K562 (cell line): Measurements from ENCODE around the gene PNMA8B. TPM values are rescaled to one million over a fixed set of nuclear protein-coding genes. Genes with fewer than 3 reads are reported as not detected.

Experiments
- ATAC-seq: fragments of 200-7000 bp; cut with Tn5 transposase; 3 replicates; pipeline ENCODE4 v1.9.1; 2020; ENCODE audit warnings: moderate library complexity
- BruUV-seq: library from RNA; stranded (reverse); fragments of 400-500 nt; replicated peaks from 2 replicates; lab custom pipeline; 2021; lab: Mats Ljungman, UMichigan
- CTCF ChIA-PET: fragments of 300-600 bp; formaldehyde crosslinking; extraction: SDS; loops from one replicate; lab custom pipeline; 2021; ENCODE audit warnings: low intra/inter-chr PET ratio; lab: Yijun Ruan, JAX
- POLR2A ChIA-PET: fragments of 300-600, 350-650 bp; sonication (Branson Sonifier 250); formaldehyde crosslinking; extraction: SDS; loops from one replicate; lab custom pipeline; 2021; ENCODE audit warnings: antibody characterized with exemption, inconsistent platforms; lab: Yijun Ruan, JAX
- DNase-seq, 4 experiments: peaks; one replicate each; pipeline versions ENCODE4 v3.0.0 to v3.0.0-alpha.2; 2011 to 2018; ENCODE audit warnings: low spot score in 3 of 4, mixed read lengths in 3 of 4; ENCODE audit errors: extremely low read depth in 1 of 4
- FAIRE-seq: peaks from 2 replicates; lab custom pipeline; 2011; peaks lifted over from hg19 to GRCh38; lab: Jason Lieb, UNC
- H2AFZ ChIP-seq: 2 replicates; pipeline ENCODE4 v1.6.0; 2011; ENCODE audit warnings: low read depth, low read length, control low read depth, inconsistent platforms
- H3K27ac ChIP-seq: fragments of 200-600 bp; 3 replicates; pipeline ENCODE4 v1.8.0; 2011; ENCODE audit warnings: low read depth, mild to moderate bottlenecking, control low read depth, inconsistent platforms, low read length, moderate library complexity, mixed read lengths; ENCODE audit errors: extremely low read depth
- H3K27me3 ChIP-seq, 2 experiments: fragments of 300-600 bp in 1 of 2; 2 replicates in 1 of 2; 3 replicates in 1 of 2; pipeline versions ENCODE4 v1.6.0 to v1.8.0; 2011; ENCODE audit warnings: inconsistent platforms in 2 of 2, low read length in 2 of 2, mild to moderate bottlenecking in 1 of 2, mixed read lengths in 1 of 2, moderate library complexity in 1 of 2; ENCODE audit not compliant: control insufficient read depth in 2 of 2, insufficient read depth in 2 of 2
- H3K36me3 ChIP-seq: fragments of 300-600 bp; 3 replicates; pipeline ENCODE4 v1.8.0; 2011; ENCODE audit warnings: mild to moderate bottlenecking, low read length, inconsistent platforms; ENCODE audit not compliant: control insufficient read depth, insufficient read depth
- H3K4me1 ChIP-seq, 2 experiments: fragments of 200-600 bp in 1 of 2; replicated peaks in 1 of 2; 2 replicates in 1 of 2; 3 replicates in 1 of 2; pipeline versions ENCODE4 v1.5.1 to v1.8.0; 2011; ENCODE audit warnings: inconsistent platforms in 2 of 2, low read length in 2 of 2, mild to moderate bottlenecking in 1 of 2, mixed read lengths in 1 of 2, moderate library complexity in 1 of 2; ENCODE audit not compliant: control insufficient read depth in 2 of 2, insufficient read depth in 2 of 2
- H3K4me2 ChIP-seq: 2 replicates; pipeline ENCODE4 v1.6.1; 2011; ENCODE audit warnings: low read length, control low read depth, inconsistent platforms, mixed read lengths; ENCODE audit not compliant: insufficient read depth
- H3K4me3 ChIP-seq: fragments of 200-600 bp; sonication (generic), shearing (Covaris generic); 2 replicates; pipeline ENCODE4 v1.5.1; 2016; ENCODE audit warnings: control low read depth, inconsistent platforms
- H3K79me2 ChIP-seq: fragments of 200-600 bp; 3 replicates; pipeline ENCODE4 v1.8.0; 2011; ENCODE audit warnings: low read length, inconsistent platforms; ENCODE audit not compliant: control insufficient read depth, insufficient read depth
- H3K9ac ChIP-seq, 2 experiments: 2 replicates each; pipeline versions ENCODE4 v1.6.0 to v1.6.1; 2011; ENCODE audit warnings: low read depth in 2 of 2, low read length in 2 of 2, control low read depth in 1 of 2, inconsistent platforms in 1 of 2, mild to moderate bottlenecking in 1 of 2, mixed read lengths in 1 of 2; ENCODE audit not compliant: insufficient read depth in 1 of 2
- H3K9me1 ChIP-seq: one replicate; pipeline ENCODE4 v1.6.0; 2011; ENCODE audit warnings: inconsistent platforms, mild to moderate bottlenecking, low read length, moderate library complexity; ENCODE audit not compliant: control insufficient read depth, insufficient read depth
- H3K9me3 ChIP-seq: replicated peaks from 2 replicates; pipeline ENCODE4 v1.5.1; 2011; ENCODE audit warnings: low read depth, low read length, inconsistent platforms; ENCODE audit not compliant: control insufficient read depth, insufficient read depth
- H4K20me1 ChIP-seq: replicated peaks from 2 replicates; pipeline ENCODE4 v1.6.1; 2011; ENCODE audit warnings: low read length, inconsistent platforms, mixed read lengths; ENCODE audit not compliant: control insufficient read depth, insufficient read depth
- EP300 ChIP-seq: IDR thresholded peaks from 2 replicates; pipeline ENCODE4 v1.6.1; 2012; ENCODE audit warnings: low read length, improper control_type of control experiment
- FOXM1 ChIP-seq, 2 experiments: fragments of 450-650 bp in 1 of 2; sonication (generic) in 1 of 2; formaldehyde crosslinking in 1 of 2; IDR thresholded peaks; 2 replicates each; pipeline versions ENCODE4 v1.6.1 to v1.9.0; 2017 to 2022; ENCODE audit warnings: low read depth in 2 of 2, mild to moderate bottlenecking in 2 of 2, missing genetic modification reagents in 1 of 2, moderate library complexity in 1 of 2
- GABPB1 ChIP-seq: sonication (generic); formaldehyde crosslinking; IDR thresholded peaks from 2 replicates; pipeline ENCODE4 v1.8.0; 2022; ENCODE audit warnings: mild to moderate bottlenecking, missing genetic modification reagents
- HDAC1 ChIP-seq, 2 experiments: fragments of 450-650 bp; IDR thresholded peaks; 2 replicates each; pipeline ENCODE4 v1.6.1; 2016 to 2017; ENCODE audit warnings: inconsistent platforms in 1 of 2, mild to moderate bottlenecking in 1 of 2, moderate library complexity in 1 of 2
- MCM5 ChIP-seq: fragments of 450-650 bp; IDR thresholded peaks from 2 replicates; pipeline ENCODE4 v1.6.1; 2016; ENCODE audit warnings: low read depth
- NFYB ChIP-seq: IDR thresholded peaks from 2 replicates; pipeline ENCODE4 v1.6.1; 2011; ENCODE audit warnings: mild to moderate bottlenecking, moderate library complexity; ENCODE audit not compliant: insufficient read length; ENCODE audit errors: extremely low read depth
- PHF20 ChIP-seq: fragments of 450-650 bp; IDR thresholded peaks from 2 replicates; pipeline ENCODE4 v1.6.1; 2018; ENCODE audit not compliant: partially characterized antibody
- RAD51 ChIP-seq: fragments of 450-650 bp; IDR thresholded peaks from 2 replicates; pipeline ENCODE4 v1.7.1; 2016; ENCODE audit warnings: low read depth, mild to moderate bottlenecking, borderline replicate concordance
- SP1 ChIP-seq: sonication (generic); formaldehyde crosslinking; IDR thresholded peaks from 2 replicates; pipeline ENCODE4 v1.8.1; 2022; ENCODE audit warnings: mild to moderate bottlenecking, missing genetic modification reagents
- XRCC4 ChIP-seq: IDR thresholded peaks from one replicate; pipeline ENCODE4 v1.6.1; 2011; ENCODE audit not compliant: insufficient read depth, insufficient read length; ENCODE audit errors: extremely low read depth
- ZKSCAN1 ChIP-seq: fragments of 150-350 bp; IDR thresholded peaks from 2 replicates; pipeline ENCODE4 v1.6.1; 2016; ENCODE audit warnings: low read depth, low read length
- ZNF431 ChIP-seq: sonication (generic); formaldehyde crosslinking; IDR thresholded peaks from 2 replicates; pipeline ENCODE4 v1.8.0; 2022; ENCODE audit warnings: mild to moderate bottlenecking, missing genetic modification reagents
- WGBS: fragments of 100-300 bp; shearing (Covaris generic); methylation state at CpG from one replicate; pipeline ENCODE4 v1.1.6; 2016; ENCODE audit warnings: low coverage, mixed read lengths; ENCODE audit not compliant: insufficient coverage; ENCODE audit errors: missing lambda C conversion rate; 5-methylcytosine and 5-hydroxymethylcytosine counted together
- in situ Hi-C: fragments of 300-500 bp; cut with MboI; formaldehyde crosslinking; loops from 4 replicates; pipeline ENCODE4 v1.15.0; 2018; ENCODE audit warnings: inconsistent platforms, mixed read lengths
- intact Hi-C: fragments of 100-400 bp; cut with micrococcal nuclease; formaldehyde crosslinking; loops from 2 replicates; pipeline ENCODE4 v1.14.2; 2022
- polyA plus RNA-seq, 8 experiments: library from polyadenylated mRNA; depleted of rRNA in 4 of 8; stranded (reverse) in 5 of 8; unstranded in 3 of 8; fragments of >200 nt; fragmentation: Nextera tagmentation in 2 of 8; fragmentation: Illumina TruSeq in 1 of 8; extraction: Ambion mirVana in 2 of 8; extraction: Trizol in 1 of 8; gene quantifications; 2 replicates each; pipeline versions ENCODE4 v1.2.1 to v1.2.3, GENCODE V29; 2011 to 2014; ENCODE audit warnings: inconsistent platforms in 1 of 8, missing spikeins in 1 of 8
- total RNA-seq, 7 experiments: library from RNA; depleted of rRNA in 6 of 7; stranded (reverse); fragments of >200 nt in 6 of 7; fragmentation: Illumina TruSeq in 2 of 7; extraction: Trizol in 2 of 7; gene quantifications; 2 replicates each; pipeline versions ENCODE4 v1.2.1 to v1.2.3, GENCODE V29; 2011 to 2021; ENCODE audit warnings: low replicate concordance in 1 of 7
- TF ChIP-seq, protein P1 (sequence below): sonication (generic); formaldehyde crosslinking; IDR thresholded peaks from 2 replicates; pipeline ENCODE4 v1.9.0; 2022; ENCODE audit warnings: mild to moderate bottlenecking, missing genetic modification reagents
- TF ChIP-seq, protein P2 (sequence below): fragments of 200-800 bp; sonication (Bioruptor generic); IDR thresholded peaks from 2 replicates; pipeline ENCODE4 v1.6.1; 2017; ENCODE audit warnings: missing genetic modification characterization, missing compliant biosample characterization
- TF ChIP-seq, protein P3 (sequence below): IDR thresholded peaks from 2 replicates; pipeline ENCODE4 v1.6.1; 2012; ENCODE audit warnings: low read depth, low read length, improper control_type of control experiment, borderline replicate concordance

PNMA8B gene
- total and polyA plus RNA-seq, 9 of the 15 experiments (the other 6 are each of a cell fraction or from before 2014, with no cell fraction given) = not detected

DNA sequence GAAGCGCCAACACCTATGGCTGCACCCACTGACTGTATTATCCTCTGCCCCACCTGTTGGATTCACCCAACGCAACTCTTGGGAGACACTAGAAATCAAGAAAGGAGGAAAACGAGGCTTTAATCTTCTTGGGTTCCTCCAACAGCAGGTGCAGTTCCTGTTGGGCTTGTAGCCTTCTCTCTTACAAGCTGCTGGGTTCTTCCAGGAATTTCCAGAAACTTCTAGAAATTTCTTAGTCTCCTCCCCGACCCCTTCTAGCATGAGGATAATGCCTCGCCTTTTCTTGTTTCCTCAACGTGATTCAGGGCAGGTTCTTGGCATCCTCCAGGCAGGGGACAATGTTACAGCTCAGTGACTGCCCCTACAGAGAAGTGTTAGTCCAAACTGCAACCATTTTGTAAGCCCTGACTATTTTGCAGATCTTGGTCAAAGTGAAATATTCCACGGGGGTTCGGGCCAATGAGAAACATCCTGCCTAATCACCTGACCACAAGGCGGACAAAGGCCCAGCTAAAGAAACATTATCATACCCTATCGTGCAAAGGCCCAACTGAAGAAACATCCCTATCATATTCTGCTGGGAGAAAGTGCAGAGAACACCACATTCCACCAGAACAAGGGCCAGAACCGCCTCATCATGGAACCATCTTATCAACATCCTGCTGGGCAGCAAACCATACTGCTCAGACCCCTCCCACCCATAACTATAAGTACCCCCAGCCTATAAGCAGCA, 23.7 kb downstream of the PNMA8B start:
- peaks cover 4 to 18% of the 10 kb centered on the region in 2 experiments; a peak in 4 of 5 replicates for H3K27me3 ChIP-seq
- no peaks in the 10 kb centered on the region for H3K9me3 ChIP-seq
- peak in 1 of 4 experiments; percentile 29 for DNase-seq
- 21% methylated on average over 11 of the region's 11 CpGs for WGBS
- POLR2A ChIA-PET = interaction anchor here (1.0 kb wide), 1 partner anchor 70 kb away, joined by 3 read pairs; no protein-coding TSS in a partner anchor
- peaks cover 12% of the 10 kb centered on the region for H3K79me2 ChIP-seq
- BruUV-seq = no TSS peak
- peak; percentile 83 for FAIRE-seq
- H2AFZ ChIP-seq = peak overlapping the region; percentile 81
- no peaks in the 10 kb centered on the region for H4K20me1 ChIP-seq
- intact Hi-C loops = no loop called here
- H3K9ac ChIP-seq = peak overlapping the region; percentile 84 to 90
- CTCF ChIA-PET = interaction anchor here (0.6 to 0.7 kb wide), 2 partner anchors 20 to 82 kb away, joined by 3 read pairs; no protein-coding TSS in a partner anchor
- H3K36me3 ChIP-seq = peaks cover 21% of the 10 kb centered on the region; the same call in 1 of the 3 replicates
- no peaks in the 10 kb centered on the region for H3K9me1 ChIP-seq
- in situ Hi-C loops = no loop called here
- H3K4me1 ChIP-seq = peaks cover 2 to 22% of the 10 kb centered on the region in 2 experiments; a peak in 3 of 5 replicates
- peak; percentile 53 for ATAC-seq
- H3K4me3 ChIP-seq = peak overlapping the region; percentile 74
- H3K27ac ChIP-seq = peak overlapping the region; percentile 70; the same call in 2 of the 3 replicates
- H3K4me2 ChIP-seq = peak overlapping the region; percentile 93
- TF ChIP-seq EP300 (peak; percentile 37; the same call in 1 of the 2 replicates), NFYB (peak; percentile 10), XRCC4 (no peak), GABPB1 (CRISPR knock-in tag) (no peak), SP1 (CRISPR knock-in tag) (no peak), ZKSCAN1 (no peak), MCM5 (no peak), PHF20 (no peak), HDAC1 (IDR thresholded peaks at IDR 0.05) (no peak), ZNF431 (CRISPR knock-in tag) (0 out of 2 replicates have a peak, but pooled peaks have one; percentile 24), RAD51 (peak; percentile 47; the same call in 1 of the 2 replicates), FOXM1 (IDR thresholded peaks at IDR 0.05; ENCODE audit: low read depth) (no peak), FOXM1 (CRISPR knock-in tag; IDR thresholded peaks at IDR 0.05; ENCODE audit: low read depth) (no peak)
- TF ChIP-seq, protein P1, sequence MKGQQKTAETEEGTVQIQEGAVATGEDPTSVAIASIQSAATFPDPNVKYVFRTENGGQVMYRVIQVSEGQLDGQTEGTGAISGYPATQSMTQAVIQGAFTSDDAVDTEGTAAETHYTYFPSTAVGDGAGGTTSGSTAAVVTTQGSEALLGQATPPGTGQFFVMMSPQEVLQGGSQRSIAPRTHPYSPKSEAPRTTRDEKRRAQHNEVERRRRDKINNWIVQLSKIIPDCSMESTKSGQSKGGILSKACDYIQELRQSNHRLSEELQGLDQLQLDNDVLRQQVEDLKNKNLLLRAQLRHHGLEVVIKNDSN (CRISPR knock-in tag) = peak; percentile 53
- TF ChIP-seq, protein P2, sequence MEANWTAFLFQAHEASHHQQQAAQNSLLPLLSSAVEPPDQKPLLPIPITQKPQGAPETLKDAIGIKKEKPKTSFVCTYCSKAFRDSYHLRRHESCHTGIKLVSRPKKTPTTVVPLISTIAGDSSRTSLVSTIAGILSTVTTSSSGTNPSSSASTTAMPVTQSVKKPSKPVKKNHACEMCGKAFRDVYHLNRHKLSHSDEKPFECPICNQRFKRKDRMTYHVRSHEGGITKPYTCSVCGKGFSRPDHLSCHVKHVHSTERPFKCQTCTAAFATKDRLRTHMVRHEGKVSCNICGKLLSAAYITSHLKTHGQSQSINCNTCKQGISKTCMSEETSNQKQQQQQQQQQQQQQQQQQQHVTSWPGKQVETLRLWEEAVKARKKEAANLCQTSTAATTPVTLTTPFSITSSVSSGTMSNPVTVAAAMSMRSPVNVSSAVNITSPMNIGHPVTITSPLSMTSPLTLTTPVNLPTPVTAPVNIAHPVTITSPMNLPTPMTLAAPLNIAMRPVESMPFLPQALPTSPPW (CRISPR knock-in tag) = no peak
- TF ChIP-seq, protein P3, sequence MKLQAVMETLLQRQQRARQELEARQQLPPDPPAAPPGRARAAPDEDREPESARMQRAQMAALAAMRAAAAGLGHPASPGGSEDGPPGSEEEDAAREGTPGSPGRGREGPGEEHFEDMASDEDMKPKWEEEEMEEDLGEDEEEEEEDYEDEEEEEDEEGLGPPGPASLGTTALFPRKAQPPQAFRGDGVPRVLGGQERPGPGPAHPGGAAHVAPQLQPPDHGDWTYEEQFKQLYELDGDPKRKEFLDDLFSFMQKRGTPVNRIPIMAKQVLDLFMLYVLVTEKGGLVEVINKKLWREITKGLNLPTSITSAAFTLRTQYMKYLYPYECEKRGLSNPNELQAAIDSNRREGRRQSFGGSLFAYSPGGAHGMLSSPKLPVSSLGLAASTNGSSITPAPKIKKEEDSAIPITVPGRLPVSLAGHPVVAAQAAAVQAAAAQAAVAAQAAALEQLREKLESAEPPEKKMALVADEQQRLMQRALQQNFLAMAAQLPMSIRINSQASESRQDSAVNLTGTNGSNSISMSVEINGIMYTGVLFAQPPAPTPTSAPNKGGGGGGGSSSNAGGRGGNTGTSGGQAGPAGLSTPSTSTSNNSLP = no peak
